Keratinocyte (primary cell): ENCODE data around the gene CTSA. TPM values are rescaled to one million over a fixed set of nuclear protein-coding genes. Genes with fewer than 3 reads are reported as not detected.
"Not testable (repeated sequence)": the region's sequence is repeated elsewhere in the genome, so short reads cannot be mapped to it uniquely, and the experiment has no call there.

Source experiments
- DNase-seq: peaks from one replicate; pipeline ENCODE4 v3.0.0-alpha.2; 2011; ENCODE audit warnings: low read depth, missing footprints, low spot score
- FAIRE-seq: peaks from 2 replicates; lab custom pipeline; 2011; peaks lifted over from hg19 to GRCh38; lab: Jason Lieb, UNC
- H2AFZ ChIP-seq: 2 replicates; pipeline ENCODE4 v1.6.0; 2012; ENCODE audit warnings: low read length, control low read depth, inconsistent platforms; ENCODE audit not compliant: control insufficient read depth
- H3K27ac ChIP-seq: 2 replicates; pipeline ENCODE4 v1.5.1; 2011; ENCODE audit warnings: low read length; ENCODE audit not compliant: control insufficient read depth, insufficient read depth
- H3K27me3 ChIP-seq: 3 replicates; pipeline ENCODE4 v1.6.0; 2011; ENCODE audit warnings: low read length; ENCODE audit not compliant: control insufficient read depth, insufficient read depth; ENCODE audit errors: extremely low read depth
- H3K36me3 ChIP-seq, 2 experiments: 2 replicates in 1 of 2; 3 replicates in 1 of 2; pipeline ENCODE4 v1.5.1; 2011; ENCODE audit warnings: low read length in 2 of 2, mild to moderate bottlenecking in 1 of 2; ENCODE audit not compliant: control insufficient read depth in 2 of 2, insufficient read depth in 2 of 2; ENCODE audit errors: extremely low read depth in 1 of 2
- H3K4me1 ChIP-seq: 3 replicates; pipeline ENCODE4 v1.5.1; 2011; ENCODE audit warnings: low read length; ENCODE audit not compliant: control insufficient read depth, insufficient read depth; ENCODE audit errors: extremely low read depth
- H3K4me2 ChIP-seq: 3 replicates; pipeline ENCODE4 v1.6.0; 2011; ENCODE audit warnings: low read depth, low read length; ENCODE audit not compliant: control insufficient read depth, insufficient read depth; ENCODE audit errors: extremely low read depth
- H3K4me3 ChIP-seq, 3 experiments: fragments of 200-600 bp in 1 of 3; sonication (generic) in 1 of 3; 2 replicates in 2 of 3; 3 replicates in 1 of 3; pipeline ENCODE4 v1.5.1; 2011 to 2016; ENCODE audit warnings: low read length in 3 of 3, mild to moderate bottlenecking in 3 of 3, control low read depth in 2 of 3, inconsistent platforms in 1 of 3, low read depth in 1 of 3, mixed read lengths in 1 of 3, mixed run types in 1 of 3, moderate library complexity in 1 of 3; ENCODE audit not compliant: control insufficient read depth in 2 of 3, insufficient read depth in 2 of 3; ENCODE audit errors: extremely low read depth in 1 of 3
- H3K79me2 ChIP-seq: 2 replicates; pipeline ENCODE4 v1.6.0; 2012; ENCODE audit warnings: low read length; ENCODE audit not compliant: control insufficient read depth, insufficient read depth
- H3K9ac ChIP-seq: 3 replicates; pipeline ENCODE4 v1.6.0; 2011; ENCODE audit warnings: low read length; ENCODE audit not compliant: control insufficient read depth, insufficient read depth; ENCODE audit errors: extremely low read depth
- H3K9me1 ChIP-seq: 3 replicates; pipeline ENCODE4 v1.6.0; 2011; ENCODE audit warnings: low read length; ENCODE audit not compliant: control insufficient read depth, insufficient read depth; ENCODE audit errors: extremely low read depth
- H3K9me3 ChIP-seq: 2 replicates; pipeline ENCODE4 v1.5.1; 2012; ENCODE audit warnings: low read depth, low read length; ENCODE audit not compliant: control insufficient read depth
- H4K20me1 ChIP-seq: 3 replicates; pipeline ENCODE4 v1.6.0; 2011; ENCODE audit warnings: low read length; ENCODE audit not compliant: control insufficient read depth, insufficient read depth; ENCODE audit errors: extremely low read depth
- EZH2 ChIP-seq: IDR thresholded peaks from one replicate; pipeline ENCODE4 v1.6.1; 2012; ENCODE audit warnings: inconsistent platforms, mild to moderate bottlenecking, low read length, moderate library complexity
- dilution Hi-C: fragments of 300-500 bp; cut with MboI; formaldehyde crosslinking; loops from one replicate; pipeline ENCODE4 v1.7.0; 2020; ENCODE audit warnings: low sequenced_read_pairs; ENCODE audit not compliant: extremely low pct_ligation_motif_present
- polyA plus RNA-seq, 5 experiments: library from polyadenylated mRNA; depleted of rRNA in 3 of 5; stranded (reverse) in 3 of 5; stranded (forward) in 1 of 5; unstranded in 1 of 5; fragments of >200 nt; gene quantifications; 1 replicate in 1 of 5; 2 replicates in 3 of 5; 3 replicates in 1 of 5; pipeline versions ENCODE4 v1.2.1 to v1.2.3, GENCODE V29; 2011 to 2012; ENCODE audit warnings: missing spikeins in 2 of 5, low read depth in 1 of 5, low replicate concordance in 1 of 5
- TF ChIP-seq, protein P1 (sequence below), 3 experiments: IDR thresholded peaks in 1 of 3; conservative IDR thresholded peaks in 1 of 3; optimal IDR thresholded peaks in 1 of 3; 2 replicates in 2 of 3; 3 replicates in 1 of 3; pipeline versions ENCODE3 to v1.5.1; 2011; ENCODE audit warnings: low read length in 3 of 3, mild to moderate bottlenecking in 3 of 3, moderate library complexity in 2 of 3, control low read depth in 1 of 3, inconsistent platforms in 1 of 3; ENCODE audit not compliant: insufficient read depth in 2 of 3; ENCODE audit errors: extremely low read depth in 1 of 3

Gene CTSA
- polyA plus RNA-seq, 1 donor (not counting 4 experiments of a cell fraction or from before 2014, with no cell fraction given), result 38.6 TPM

- H4K20me1 ChIP-seq, result no peaks in the 10 kb centered on the region
- H3K27ac ChIP-seq, result no peak overlapping the region
- TF ChIP-seq, protein P1, sequence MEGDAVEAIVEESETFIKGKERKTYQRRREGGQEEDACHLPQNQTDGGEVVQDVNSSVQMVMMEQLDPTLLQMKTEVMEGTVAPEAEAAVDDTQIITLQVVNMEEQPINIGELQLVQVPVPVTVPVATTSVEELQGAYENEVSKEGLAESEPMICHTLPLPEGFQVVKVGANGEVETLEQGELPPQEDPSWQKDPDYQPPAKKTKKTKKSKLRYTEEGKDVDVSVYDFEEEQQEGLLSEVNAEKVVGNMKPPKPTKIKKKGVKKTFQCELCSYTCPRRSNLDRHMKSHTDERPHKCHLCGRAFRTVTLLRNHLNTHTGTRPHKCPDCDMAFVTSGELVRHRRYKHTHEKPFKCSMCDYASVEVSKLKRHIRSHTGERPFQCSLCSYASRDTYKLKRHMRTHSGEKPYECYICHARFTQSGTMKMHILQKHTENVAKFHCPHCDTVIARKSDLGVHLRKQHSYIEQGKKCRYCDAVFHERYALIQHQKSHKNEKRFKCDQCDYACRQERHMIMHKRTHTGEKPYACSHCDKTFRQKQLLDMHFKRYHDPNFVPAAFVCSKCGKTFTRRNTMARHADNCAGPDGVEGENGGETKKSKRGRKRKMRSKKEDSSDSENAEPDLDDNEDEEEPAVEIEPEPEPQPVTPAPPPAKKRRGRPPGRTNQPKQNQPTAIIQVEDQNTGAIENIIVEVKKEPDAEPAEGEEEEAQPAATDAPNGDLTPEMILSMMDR (optimal IDR thresholded peaks at IDR 0.05 in 1 of 3, IDR thresholded peaks at IDR 0.05 in 1 of 3, conservative IDR thresholded peaks at IDR 0.05 in 1 of 3; ENCODE audit: extremely low read depth in 1 of 3, insufficient read depth in 2 of 3, low read length in 3 of 3), result no peak
- TF ChIP-seq EZH2, result no peak
- no peak for DNase-seq
- H3K4me2 ChIP-seq, result no peak overlapping the region
- H3K4me3 ChIP-seq, result no peak overlapping the region
- no peaks in the 10 kb centered on the region for H3K27me3 ChIP-seq
- H3K9me1 ChIP-seq, result no peaks in the 10 kb centered on the region
- no peak overlapping the region for H2AFZ ChIP-seq
- H3K4me1 ChIP-seq, result no peaks in the 10 kb centered on the region
- no peaks in the 10 kb centered on the region for H3K9me3 ChIP-seq
- FAIRE-seq, result no peak
- no peaks in the 10 kb centered on the region for H3K79me2 ChIP-seq
- dilution Hi-C loops, result no loop called here
- H3K36me3 ChIP-seq, result no peaks in the 10 kb centered on the region
- no peak overlapping the region for H3K9ac ChIP-seq
Measured at GRCh38 chr20:45873409-45874103, 17.6 kb upstream of the CTSA start.

DNA sequence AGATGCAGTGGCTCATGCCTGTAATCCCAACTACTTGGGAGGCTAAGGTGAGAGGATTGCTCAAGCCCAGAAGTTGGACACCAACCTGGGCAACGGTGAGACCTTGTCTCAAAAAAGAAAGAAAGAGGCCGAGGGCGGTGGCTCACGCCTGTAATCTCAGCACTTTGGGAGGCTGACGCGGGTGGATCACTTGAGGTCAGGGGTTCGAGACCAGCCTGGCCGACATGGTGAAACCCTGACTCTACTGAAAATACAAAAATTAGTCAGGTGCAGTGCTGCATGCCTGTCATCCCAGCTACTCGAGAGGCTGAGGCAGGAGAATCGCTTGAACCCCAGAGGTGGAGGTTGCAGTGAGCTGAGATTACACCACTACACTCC, 17.0 kb upstream of the CTSA start:
- H4K20me1 ChIP-seq, H3K9me3 ChIP-seq, H3K4me2 ChIP-seq, FAIRE-seq, DNase-seq, H3K27me3 ChIP-seq, H3K27ac ChIP-seq, H3K36me3 ChIP-seq, dilution Hi-C loops, H3K4me1 ChIP-seq, H3K9ac ChIP-seq, H3K4me3 ChIP-seq, H3K9me1 ChIP-seq, H2AFZ ChIP-seq, H3K79me2 ChIP-seq: not testable (repeated sequence)

DNA sequence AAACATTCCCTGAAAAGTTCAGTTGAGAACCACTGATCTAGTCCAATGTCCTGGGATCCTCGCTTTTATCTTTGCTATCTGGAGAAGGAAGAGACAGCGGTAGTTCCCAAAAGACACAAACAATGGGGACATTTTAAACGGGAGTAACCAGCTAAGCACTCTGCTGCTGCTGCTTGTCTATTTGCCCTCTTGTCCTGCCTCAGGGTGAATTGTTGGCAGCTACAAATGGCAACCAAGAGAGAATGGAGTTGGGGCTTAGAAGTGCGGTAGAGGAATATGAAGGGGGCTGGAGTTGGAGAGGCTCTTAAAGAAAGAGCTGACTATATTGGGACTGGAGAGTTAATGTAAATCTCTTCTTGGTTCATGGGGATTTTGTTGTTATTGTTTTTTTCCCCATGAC, 16.6 kb upstream of the CTSA start:
- H3K9me3 ChIP-seq, result no peaks in the 10 kb centered on the region
- H2AFZ ChIP-seq, result no peak overlapping the region
- no peak for DNase-seq
- H3K9me1 ChIP-seq, result no peaks in the 10 kb centered on the region
- H3K4me2 ChIP-seq, result no peak overlapping the region
- dilution Hi-C loops, result no loop called here
- H3K36me3 ChIP-seq, result no peaks in the 10 kb centered on the region
- no peak overlapping the region for H3K9ac ChIP-seq
- no peaks in the 10 kb centered on the region for H3K79me2 ChIP-seq
- no peak for FAIRE-seq
- TF ChIP-seq EZH2, result no peak
- no peak overlapping the region for H3K4me3 ChIP-seq
- H3K4me1 ChIP-seq, result no peaks in the 10 kb centered on the region
- H3K27me3 ChIP-seq, result no peaks in the 10 kb centered on the region
- no peaks in the 10 kb centered on the region for H4K20me1 ChIP-seq
- H3K27ac ChIP-seq, result no peak overlapping the region
